NOMO-1 treated with dmso at 0.1 percent for 144 hours (cell line): ENCODE data around the gene NCOA3.
A peak's percentile ranks its signal among the peaks of the same experiment; 100 is the strongest.
"Not testable (repeated sequence)": the region's sequence is repeated elsewhere in the genome, so short reads cannot be mapped to it uniquely, and the experiment has no call there.

Experiments
- DNase-seq: peaks from one replicate; lab custom pipeline; 2025; ENCODE audit not compliant: unreplicated experiment; lab: John Stamatoyannopoulos, UW

The NCOA3 gene

DNA sequence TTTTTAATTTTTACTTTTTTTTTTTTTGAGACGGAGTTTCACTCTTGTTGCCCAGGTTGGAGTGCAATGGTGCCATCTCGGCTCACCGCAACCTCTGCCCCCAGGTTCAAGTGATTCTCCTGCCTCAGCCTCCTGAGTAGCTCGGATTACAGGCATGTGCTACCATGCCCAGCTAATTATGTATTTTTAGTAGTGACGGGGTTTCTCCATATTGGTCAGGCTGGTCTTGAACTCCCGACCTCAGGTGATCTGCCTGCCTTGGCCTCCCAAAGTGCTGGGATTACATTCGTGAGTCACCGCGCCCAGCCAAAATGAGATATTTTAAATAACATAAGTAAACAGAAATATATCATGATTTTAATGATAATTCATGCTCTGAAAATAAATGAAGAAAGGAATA, 1.6 kb upstream of the NCOA3 start:
- not testable (repeated sequence) for DNase-seq

- no peak for DNase-seq
Observed at GRCh38 chr20:47500554-47500953, 1.1 kb upstream of the NCOA3 start.

DNA sequence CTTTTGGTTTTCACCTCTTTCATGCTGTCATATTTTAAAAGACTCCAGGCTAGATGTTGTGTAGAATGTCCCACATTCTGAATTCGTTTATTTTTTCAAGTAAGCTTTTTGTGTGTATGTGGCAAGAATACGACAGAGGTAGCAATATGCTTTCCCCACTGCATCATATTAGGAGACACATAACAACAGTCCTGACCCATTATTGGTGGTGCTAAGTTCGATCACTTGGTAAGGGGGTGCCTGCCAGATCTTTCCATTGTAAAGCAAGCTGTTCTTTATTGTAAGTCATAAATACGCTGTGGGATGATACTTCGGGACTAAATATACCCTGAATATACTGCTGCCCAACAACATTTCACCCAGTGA, 588 bp upstream of the NCOA3 start:
- no peak for DNase-seq

GRCh38 chr20:47502271-47503239, 868 bp downstream of the NCOA3 start:
- peak; percentile 85 for DNase-seq

GRCh38 chr20:47503685-47504084, 2.0 kb downstream of the NCOA3 start:
- DNase-seq = no peak

- DNase-seq = no peak
Observed at GRCh38 chr20:47506335-47506734, 4.6 kb downstream of the NCOA3 start.

GRCh38 chr20:47506850-47507249, 5.2 kb downstream of the NCOA3 start:
- no peak for DNase-seq

GRCh38 chr20:47507275-47507981, 5.7 kb downstream of the NCOA3 start:
- not testable (repeated sequence) for DNase-seq

DNA sequence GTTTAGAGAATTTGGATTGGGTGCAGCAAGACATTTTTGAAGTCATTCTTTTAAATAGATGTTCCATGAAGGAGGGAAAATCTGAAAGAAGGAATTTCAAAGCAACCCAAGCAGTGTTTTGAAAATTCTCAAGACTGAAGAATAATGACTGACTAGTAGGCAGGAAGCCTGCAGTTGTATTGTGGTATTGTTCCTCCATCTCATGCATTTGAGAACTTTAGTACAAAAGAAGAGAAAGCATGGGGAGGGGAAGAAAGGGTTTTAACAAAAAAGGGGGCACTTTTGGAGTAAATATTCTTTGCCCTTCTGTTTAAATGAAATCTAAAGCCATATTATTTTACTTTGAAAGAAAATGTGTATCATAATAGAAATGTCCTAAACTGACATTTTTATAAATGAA, 6.6 kb downstream of the NCOA3 start:
- DNase-seq = no peak

DNA sequence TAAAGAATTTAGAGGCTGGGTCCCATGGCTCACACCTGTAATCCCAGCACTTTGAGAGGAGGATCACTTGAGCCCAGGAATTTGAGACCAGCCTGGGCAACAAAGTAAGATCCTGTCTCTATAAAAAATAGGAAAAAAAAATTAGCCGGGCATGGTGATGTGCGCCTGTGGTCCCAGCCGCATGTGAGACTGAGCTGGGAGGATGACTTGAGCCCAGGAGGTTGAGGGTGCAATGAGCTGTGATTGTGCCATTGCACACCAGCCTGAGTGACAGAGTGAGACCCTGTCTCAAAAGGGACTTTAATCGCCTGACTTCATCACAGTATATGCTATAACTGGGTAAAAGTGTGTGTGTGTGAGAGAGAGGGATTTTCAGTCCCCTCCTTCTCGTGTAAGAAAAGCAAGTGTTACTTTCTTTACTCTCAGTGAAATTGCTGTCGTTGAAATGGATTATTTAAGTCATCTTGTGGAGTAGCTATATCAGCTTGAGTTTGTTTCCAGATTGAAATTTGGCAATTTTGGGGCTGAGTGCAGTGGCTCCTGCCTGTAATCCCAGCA, 7.5 kb downstream of the NCOA3 start:
- no peak for DNase-seq

GRCh38 chr20:47509685-47510084, 8.0 kb downstream of the NCOA3 start:
- DNase-seq = no peak

DNA sequence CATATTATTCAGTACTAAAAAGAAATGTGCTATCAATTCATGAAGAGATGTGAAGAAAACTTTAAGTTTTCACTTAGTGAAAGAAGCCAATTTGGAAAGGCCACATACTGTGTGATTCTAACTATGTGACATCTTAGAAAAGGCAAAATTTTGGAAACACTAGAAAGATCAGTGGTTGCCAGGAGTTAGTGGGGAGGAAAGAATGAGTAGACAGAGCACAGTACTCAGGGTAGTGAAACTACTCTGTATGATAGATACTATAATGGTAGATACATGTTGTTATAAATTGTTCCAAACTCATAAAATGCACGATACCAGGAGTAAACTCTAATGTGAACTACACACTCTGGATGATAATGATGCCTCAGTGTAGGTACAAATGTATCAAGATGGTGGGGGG, 14.2 kb downstream of the NCOA3 start:
- no peak for DNase-seq

DNA sequence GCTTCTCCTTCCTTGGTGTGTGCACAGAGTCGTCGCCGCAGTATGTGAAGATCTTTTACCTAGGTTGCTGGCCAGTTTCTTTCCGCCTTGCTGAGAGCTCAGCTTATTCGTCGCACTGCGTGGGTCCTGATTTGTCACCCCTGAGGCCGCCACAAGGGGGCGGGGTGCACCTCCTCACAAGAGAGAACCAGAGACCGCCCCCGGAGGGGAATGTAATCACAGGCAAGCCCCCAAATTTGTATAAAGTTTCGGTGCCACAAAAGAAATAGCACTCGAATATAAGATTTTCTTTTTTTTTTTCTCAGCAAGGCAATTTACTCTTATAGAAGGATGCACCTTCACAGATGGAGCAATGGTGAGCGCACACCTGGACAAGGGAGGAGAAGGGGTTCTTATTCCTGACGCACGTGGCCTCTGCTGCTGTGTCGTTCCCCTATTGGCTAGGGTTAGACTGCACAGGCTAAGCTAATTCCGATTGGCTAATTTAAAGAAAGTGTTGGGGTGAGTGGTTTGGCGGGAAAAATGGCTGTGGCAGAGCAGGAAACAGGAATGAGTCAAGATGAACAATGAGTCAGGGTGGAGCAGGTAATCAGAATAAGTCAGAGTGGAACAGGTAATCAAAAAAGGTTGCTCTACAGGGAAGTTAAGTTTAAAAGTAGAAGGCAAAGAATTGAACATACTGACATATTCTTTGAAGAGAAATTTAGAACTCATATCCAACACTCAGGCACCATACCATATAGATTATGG, 19.5 kb downstream of the NCOA3 start:
- DNase-seq = no peak

DNA sequence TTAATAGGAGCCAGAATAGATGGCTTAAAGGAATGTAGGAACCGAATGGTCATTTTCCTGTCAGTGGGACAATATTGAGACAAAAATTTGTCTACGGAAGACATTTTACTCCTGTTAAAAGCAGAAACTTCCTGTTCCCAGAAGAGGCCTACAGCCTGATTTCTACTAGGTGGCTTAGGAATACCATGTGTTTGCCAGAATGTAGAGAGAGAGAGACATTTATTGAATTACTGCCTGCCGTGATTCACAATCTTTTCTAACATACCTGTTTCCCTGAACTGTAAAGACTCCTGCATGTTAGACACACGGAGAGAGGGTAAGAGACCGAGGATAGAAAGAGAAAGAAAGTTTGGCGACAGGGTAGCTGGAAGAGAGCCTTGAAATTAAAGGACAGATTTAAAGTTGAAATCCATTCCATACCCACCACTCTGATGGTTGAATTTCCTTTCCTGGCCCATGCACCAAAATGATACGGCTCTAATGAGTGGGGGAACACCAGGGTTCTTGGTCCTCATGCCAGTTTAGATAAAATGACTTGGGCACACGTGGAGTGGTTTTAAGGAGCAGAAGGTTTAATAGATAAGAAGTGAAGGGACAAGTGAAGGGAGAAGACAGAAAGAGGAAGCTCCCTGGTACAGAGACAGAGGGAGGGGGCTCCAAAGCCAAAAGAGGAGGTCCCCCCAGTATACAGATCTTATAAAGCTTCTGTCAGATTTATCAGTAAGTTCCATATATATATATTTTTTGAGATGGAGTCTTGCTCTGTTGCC, 22.5 kb downstream of the NCOA3 start:
- no peak for DNase-seq

- DNase-seq = no peak
Observed at GRCh38 chr20:47527004-47527800, 25.5 kb downstream of the NCOA3 start.

GRCh38 chr20:47529840-47530239, 28.2 kb downstream of the NCOA3 start:
- DNase-seq = no peak

DNA sequence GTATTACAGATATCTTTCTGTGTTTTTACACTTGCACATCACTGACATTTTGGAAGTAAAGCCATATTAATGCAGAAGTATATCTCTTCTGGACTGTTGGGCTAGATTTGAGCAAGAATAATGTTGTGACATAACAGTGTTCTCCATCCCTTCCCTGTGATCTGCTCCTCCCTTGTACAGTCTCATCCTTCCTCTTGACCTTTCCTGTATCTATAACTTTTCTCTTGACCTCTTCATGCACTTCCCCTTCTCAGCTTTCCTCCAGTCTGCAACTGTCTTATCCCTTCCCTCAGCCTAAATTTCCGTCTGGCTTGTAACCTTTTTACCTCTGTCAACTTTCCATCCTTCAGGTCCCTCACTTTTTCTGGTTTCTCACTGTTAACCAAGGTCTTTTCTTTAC, 29.8 kb downstream of the NCOA3 start:
- peak; percentile 9 for DNase-seq

DNA sequence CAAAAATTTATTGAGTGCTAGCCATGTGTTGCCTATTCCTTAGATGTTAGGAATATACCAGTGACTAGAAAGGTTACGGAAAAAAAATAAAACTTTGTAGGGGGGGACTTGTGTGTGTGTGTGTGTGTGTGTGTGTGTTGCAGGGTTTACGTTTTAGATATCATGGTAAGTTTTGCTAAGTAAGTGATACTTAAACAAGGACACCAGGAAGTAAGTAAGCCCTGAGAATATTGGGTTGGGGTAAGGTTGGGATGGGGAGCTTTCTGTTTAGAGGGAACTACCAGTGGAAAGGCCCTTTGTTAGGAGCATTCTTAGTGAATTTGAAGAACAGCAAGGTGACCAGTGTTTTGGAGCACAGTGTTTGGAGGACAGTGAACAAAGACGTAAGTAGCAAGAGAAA, 30.3 kb downstream of the NCOA3 start:
- no peak for DNase-seq

DNA sequence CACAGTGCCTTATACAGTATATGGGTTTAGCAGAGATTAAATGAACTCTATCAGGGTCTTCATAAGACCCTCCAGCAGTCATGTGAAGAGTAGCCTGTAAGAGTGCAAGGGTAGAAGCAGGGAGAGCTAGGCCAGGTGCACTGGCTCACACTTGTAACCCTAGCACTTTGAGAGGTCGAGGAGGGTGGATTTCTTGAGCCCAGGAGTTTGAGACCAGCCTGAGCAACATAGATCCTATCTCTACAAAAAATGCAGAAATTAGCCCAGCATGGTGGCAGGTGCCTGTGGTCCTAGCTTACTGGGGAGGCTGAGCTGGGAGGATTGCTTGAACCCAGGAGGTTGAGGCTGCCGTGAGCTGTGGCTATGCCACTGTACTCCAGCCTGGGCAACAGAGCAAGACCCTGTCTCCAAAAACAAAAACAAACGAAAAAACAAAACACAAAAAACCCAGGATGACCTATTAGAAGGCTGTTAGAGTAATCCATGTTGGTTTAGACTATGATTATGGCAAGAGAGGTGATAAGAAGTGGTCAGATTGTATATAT, 31.9 kb downstream of the NCOA3 start:
- no peak for DNase-seq
